Breast epithelium (tissue), 3 donors: Measurements from ENCODE around the gene SCEL.

Experiments used
- POLR2A ChIP-seq: fragments of 450-650 bp; IDR thresholded peaks from one replicate; pipeline ENCODE4 v1.6.1; 2016; ENCODE audit warnings: antibody characterized with exemption, mild to moderate bottlenecking, moderate library complexity
- POLR2AphosphoS5 ChIP-seq, 3 donors: sonication (generic); formaldehyde crosslinking; IDR thresholded peaks; one replicate each; pipeline ENCODE4 v1.6.1; 2017; ENCODE audit warnings: antibody characterized with exemption in 3 of 3
- TF ChIP-seq, protein P1 (sequence below), 3 donors: fragments of 450-650 bp; IDR thresholded peaks; one replicate each; pipeline ENCODE4 v1.5.1; 2016 to 2017; ENCODE audit warnings: antibody characterized with exemption in 3 of 3, mild to moderate bottlenecking in 3 of 3, moderate library complexity in 3 of 3

- TF ChIP-seq, protein P1, sequence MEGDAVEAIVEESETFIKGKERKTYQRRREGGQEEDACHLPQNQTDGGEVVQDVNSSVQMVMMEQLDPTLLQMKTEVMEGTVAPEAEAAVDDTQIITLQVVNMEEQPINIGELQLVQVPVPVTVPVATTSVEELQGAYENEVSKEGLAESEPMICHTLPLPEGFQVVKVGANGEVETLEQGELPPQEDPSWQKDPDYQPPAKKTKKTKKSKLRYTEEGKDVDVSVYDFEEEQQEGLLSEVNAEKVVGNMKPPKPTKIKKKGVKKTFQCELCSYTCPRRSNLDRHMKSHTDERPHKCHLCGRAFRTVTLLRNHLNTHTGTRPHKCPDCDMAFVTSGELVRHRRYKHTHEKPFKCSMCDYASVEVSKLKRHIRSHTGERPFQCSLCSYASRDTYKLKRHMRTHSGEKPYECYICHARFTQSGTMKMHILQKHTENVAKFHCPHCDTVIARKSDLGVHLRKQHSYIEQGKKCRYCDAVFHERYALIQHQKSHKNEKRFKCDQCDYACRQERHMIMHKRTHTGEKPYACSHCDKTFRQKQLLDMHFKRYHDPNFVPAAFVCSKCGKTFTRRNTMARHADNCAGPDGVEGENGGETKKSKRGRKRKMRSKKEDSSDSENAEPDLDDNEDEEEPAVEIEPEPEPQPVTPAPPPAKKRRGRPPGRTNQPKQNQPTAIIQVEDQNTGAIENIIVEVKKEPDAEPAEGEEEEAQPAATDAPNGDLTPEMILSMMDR (IDR thresholded peaks at IDR 0.05) = no peak
- TF ChIP-seq POLR2A = no peak
- TF ChIP-seq POLR2AphosphoS5 (IDR thresholded peaks at IDR 0.05) = no peak
Measured at GRCh38 chr13:77574096-77574495, 38.6 kb downstream of the SCEL start.
